Neural progenitor cell (in vitro differentiated cells): ENCODE data around the gene KRTAP5-6. TPM values are rescaled to one million over a fixed set of nuclear protein-coding genes. Genes with fewer than 3 reads are reported as not detected.

Experiments used
- DNase-seq: peaks from one replicate; pipeline ENCODE4 v3.0.0-alpha.2; 2016; ENCODE audit warnings: low spot score
- H2AFZ ChIP-seq: fragments of 200-600 bp; sonication (generic); replicated peaks from 2 replicates; pipeline ENCODE4 v1.6.1; 2016; ENCODE audit warnings: antibody characterized with exemption
- H3F3A ChIP-seq: fragments of 200-600 bp; sonication (generic); 2 replicates; pipeline ENCODE4 v1.6.1; 2016; ENCODE audit warnings: antibody characterized with exemption, low read depth
- H3K27ac ChIP-seq: fragments of 200-600 bp; sonication (generic); 2 replicates; pipeline ENCODE4 v1.5.1; 2016; ENCODE audit warnings: mild to moderate bottlenecking
- H3K27me3 ChIP-seq: fragments of 200-600 bp; sonication (generic); 2 replicates; pipeline ENCODE4 v1.6.1; 2016; ENCODE audit warnings: mild to moderate bottlenecking, moderate library complexity
- H3K36me3 ChIP-seq: fragments of 200-600 bp; sonication (generic); 2 replicates; pipeline ENCODE4 v1.5.1; 2016
- H3K4me1 ChIP-seq: fragments of 200-600 bp; sonication (generic); 2 replicates; pipeline ENCODE4 v1.6.1; 2016; ENCODE audit warnings: mixed run types
- H3K4me2 ChIP-seq: fragments of 200-600 bp; sonication (generic); 2 replicates; pipeline ENCODE4 v1.6.1; 2016
- H3K4me3 ChIP-seq: fragments of 200-600 bp; sonication (generic); 2 replicates; pipeline ENCODE4 v1.5.1; 2016
- H3K79me2 ChIP-seq: fragments of 200-600 bp; sonication (generic); 2 replicates; pipeline ENCODE4 v1.6.1; 2016; ENCODE audit warnings: low read depth
- H3K9ac ChIP-seq: fragments of 200-600 bp; sonication (generic); 2 replicates; pipeline ENCODE4 v1.6.1; 2016
- H3K9me3 ChIP-seq: fragments of 200-600 bp; sonication (generic); 2 replicates; pipeline ENCODE4 v1.5.1; 2016; ENCODE audit warnings: low read depth
- H4K20me1 ChIP-seq: fragments of 200-600 bp; sonication (generic); 2 replicates; pipeline ENCODE4 v1.6.1; 2016; ENCODE audit warnings: low read depth
- H3K27ac Mint-ChIP-seq: 3 replicates; pipeline ENCODE4 v1.8.0; 2021; ENCODE audit warnings: mixed read lengths
- H3K27me3 Mint-ChIP-seq: 2 replicates; pipeline ENCODE4 v1.8.0; 2022; ENCODE audit warnings: low read depth, mild to moderate bottlenecking, inconsistent platforms, moderate library complexity, mixed read lengths; ENCODE audit not compliant: insufficient read depth
- H3K36me3 Mint-ChIP-seq: 3 replicates; pipeline ENCODE4 v1.8.0; 2021; ENCODE audit warnings: mixed read lengths
- H3K4me1 Mint-ChIP-seq: 3 replicates; pipeline ENCODE4 v1.8.0; 2021; ENCODE audit warnings: mixed read lengths
- H3K4me3 Mint-ChIP-seq: 3 replicates; pipeline ENCODE4 v1.8.0; 2021; ENCODE audit warnings: mild to moderate bottlenecking, moderate library complexity, mixed read lengths
- H3K9me3 Mint-ChIP-seq: 3 replicates; pipeline ENCODE4 v1.8.0; 2020; ENCODE audit warnings: mixed read lengths
- CTCF ChIP-seq: fragments of 200-600 bp; sonication (generic); IDR thresholded peaks from 2 replicates; pipeline ENCODE4 v1.5.1; 2017; ENCODE audit warnings: antibody characterized with exemption, mild to moderate bottlenecking
- EZH2 ChIP-seq: fragments of 200-600 bp; sonication (generic); IDR thresholded peaks from 2 replicates; pipeline ENCODE4 v1.6.1; 2017; ENCODE audit warnings: antibody characterized with exemption, mild to moderate bottlenecking, moderate library complexity
- EZH2phosphoT487 ChIP-seq: fragments of 200-600 bp; sonication (generic); IDR thresholded peaks from 2 replicates; pipeline ENCODE4 v1.6.1; 2017; ENCODE audit warnings: antibody characterized with exemption
- total RNA-seq: library from RNA; depleted of rRNA; stranded (reverse); fragments of >200 nt; gene quantifications from 2 replicates; pipeline ENCODE4 v1.2.3, GENCODE V29; 2015; ENCODE audit warnings: low replicate concordance

The KRTAP5-6 gene
- total RNA-seq, 1 donor from 2014 or later = not detected

GRCh38 chr11:1742371-1742770 lies 45.4 kb downstream of the KRTAP5-6 start:
- no peak overlapping the region for H3K9ac ChIP-seq
- H3K79me2 ChIP-seq = no peaks in the 10 kb centered on the region
- Mint-ChIP-seq H3K9me3 (peaks cover 11% of the 10 kb centered on the region), H3K4me3 (no peak overlapping the region), H3K27ac (no peak overlapping the region), H3K4me1 (peaks cover 3% of the 10 kb centered on the region), H3K27me3 (peaks cover 13% of the 10 kb centered on the region), H3K36me3 (peaks cover 4% of the 10 kb centered on the region)
- H2AFZ ChIP-seq = no peak overlapping the region
- no peak overlapping the region for H3K4me3 ChIP-seq
- H4K20me1 ChIP-seq = no peaks in the 10 kb centered on the region
- H3K9me3 ChIP-seq = no peaks in the 10 kb centered on the region
- H3F3A ChIP-seq = peaks cover 9% of the 10 kb centered on the region
- peaks cover 76% of the 10 kb centered on the region for H3K27me3 ChIP-seq
- H3K4me1 ChIP-seq = no peaks in the 10 kb centered on the region
- H3K36me3 ChIP-seq = no peaks in the 10 kb centered on the region
- no peak for DNase-seq
- no peak overlapping the region for H3K4me2 ChIP-seq
- H3K27ac ChIP-seq = no peak overlapping the region
- TF ChIP-seq EZH2 (no peak), EZH2phosphoT487 (no peak), CTCF (no peak)

- DNase-seq = no peak
- Mint-ChIP-seq H3K4me3 (no peak overlapping the region), H3K27ac (no peak overlapping the region), H3K36me3 (peaks cover 4% of the 10 kb centered on the region), H3K27me3 (peaks cover 16% of the 10 kb centered on the region), H3K4me1 (peaks cover 3% of the 10 kb centered on the region), H3K9me3 (peaks cover 10% of the 10 kb centered on the region)
- H2AFZ ChIP-seq = no peak overlapping the region
- H3K36me3 ChIP-seq = no peaks in the 10 kb centered on the region
- no peak overlapping the region for H3K27ac ChIP-seq
- H3K9ac ChIP-seq = no peak overlapping the region
- H3K27me3 ChIP-seq = peaks cover 76% of the 10 kb centered on the region
- no peaks in the 10 kb centered on the region for H3K79me2 ChIP-seq
- no peaks in the 10 kb centered on the region for H4K20me1 ChIP-seq
- H3K9me3 ChIP-seq = no peaks in the 10 kb centered on the region
- H3F3A ChIP-seq = peaks cover 9% of the 10 kb centered on the region
- H3K4me1 ChIP-seq = no peaks in the 10 kb centered on the region
- H3K4me3 ChIP-seq = no peak overlapping the region
- no peak overlapping the region for H3K4me2 ChIP-seq
- TF ChIP-seq CTCF (no peak), EZH2 (no peak), EZH2phosphoT487 (no peak)
These were observed 46.0 kb downstream of the KRTAP5-6 start for GRCh38 chr11:1742869-1743584.

- no peak overlapping the region for H3K4me3 ChIP-seq
- peaks cover 77% of the 10 kb centered on the region for H3K27me3 ChIP-seq
- peaks cover 9% of the 10 kb centered on the region for H3F3A ChIP-seq
- no peak overlapping the region for H3K9ac ChIP-seq
- peaks cover 7% of the 10 kb centered on the region for H3K9me3 Mint-ChIP-seq
- no peaks in the 10 kb centered on the region for H3K9me3 ChIP-seq
- H3K4me1 ChIP-seq = peaks cover 4% of the 10 kb centered on the region
- peaks cover 4% of the 10 kb centered on the region for H3K36me3 Mint-ChIP-seq
- no peak overlapping the region for H3K27ac ChIP-seq
- H3K4me2 ChIP-seq = no peak overlapping the region
- peaks cover 18% of the 10 kb centered on the region for H3K27me3 Mint-ChIP-seq
- no peaks in the 10 kb centered on the region for H3K36me3 ChIP-seq
- H3K4me3 Mint-ChIP-seq = no peak overlapping the region
- TF ChIP-seq EZH2phosphoT487 (no peak), EZH2 (no peak), CTCF (no peak)
- H3K27ac Mint-ChIP-seq = no peak overlapping the region
- no peak overlapping the region for H2AFZ ChIP-seq
- no peaks in the 10 kb centered on the region for H4K20me1 ChIP-seq
- no peak for DNase-seq
- peaks cover 3% of the 10 kb centered on the region for H3K4me1 Mint-ChIP-seq
- no peaks in the 10 kb centered on the region for H3K79me2 ChIP-seq
These were observed 46.7 kb downstream of the KRTAP5-6 start for GRCh38 chr11:1743585-1744136.
